OCI-LY1 (cell line): ENCODE results near the gene ABO.
"Not testable (repeated sequence)": the region's sequence is repeated elsewhere in the genome, so short reads cannot be mapped to it uniquely, and the experiment has no call there.

Experiments used
- H2AFZ ChIP-seq: fragments of 200-600 bp; sonication (generic), shearing (Covaris generic); 2 replicates; pipeline ENCODE4 v1.6.0; 2014; ENCODE audit warnings: antibody characterized with exemption, mild to moderate bottlenecking, low read length
- H3F3A ChIP-seq: fragments of 200-600 bp; sonication (generic), shearing (Covaris generic); 2 replicates; pipeline ENCODE4 v1.6.0; 2014; ENCODE audit warnings: mild to moderate bottlenecking, antibody characterized with exemption, low read length, moderate library complexity; ENCODE audit not compliant: insufficient read depth
- H3K27ac ChIP-seq: fragments of 200-600 bp; sonication (generic); 2 replicates; pipeline ENCODE4 v1.5.1; 2014; ENCODE audit warnings: low read length, mixed run types, mild to moderate bottlenecking, low read depth; ENCODE audit not compliant: poor library complexity, severe bottlenecking
- H3K27me3 ChIP-seq: fragments of 200-600 bp; sonication (generic); 2 replicates; pipeline ENCODE4 v1.6.0; 2014; ENCODE audit warnings: antibody characterized with exemption, mild to moderate bottlenecking, low read length, moderate library complexity; ENCODE audit not compliant: insufficient read depth
- H3K36me3 ChIP-seq: fragments of 200-600 bp; sonication (generic); 2 replicates; pipeline ENCODE4 v1.6.1; 2014; ENCODE audit warnings: mild to moderate bottlenecking, antibody characterized with exemption, low read length, moderate library complexity, mixed read lengths; ENCODE audit not compliant: insufficient read depth
- H3K4me1 ChIP-seq: fragments of 200-600 bp; sonication (generic); 2 replicates; pipeline ENCODE4 v1.5.1; 2014; ENCODE audit warnings: mild to moderate bottlenecking, low read length, moderate library complexity; ENCODE audit not compliant: insufficient read depth, severe bottlenecking
- H3K4me2 ChIP-seq: fragments of 200-600 bp; sonication (generic), shearing (Covaris generic); 2 replicates; pipeline ENCODE4 v1.6.1; 2014; ENCODE audit warnings: low read length
- H3K4me3 ChIP-seq: fragments of 200-600 bp; sonication (generic); 2 replicates; pipeline ENCODE4 v1.5.1; 2014; ENCODE audit warnings: low read length, low read depth, mild to moderate bottlenecking, mixed read lengths; ENCODE audit not compliant: poor library complexity, severe bottlenecking
- H3K79me2 ChIP-seq: fragments of 200-600 bp; shearing (Covaris generic); 2 replicates; pipeline ENCODE4 v1.6.1; 2016; ENCODE audit warnings: mixed run types, low read length, mixed read lengths; ENCODE audit not compliant: insufficient read depth
- H3K9ac ChIP-seq: fragments of 200-600 bp; sonication (generic), shearing (Covaris generic); 2 replicates; pipeline ENCODE4 v1.6.1; 2014; ENCODE audit warnings: mild to moderate bottlenecking, low read length, mixed read lengths
- H3K9me2 ChIP-seq: fragments of 200-600 bp; sonication (generic), shearing (Covaris generic); 2 replicates; pipeline ENCODE4 v1.6.1; 2014; ENCODE audit warnings: low read depth, mild to moderate bottlenecking, low read length, mixed read lengths
- H3K9me3 ChIP-seq: fragments of 200-600 bp; shearing (Covaris generic); 2 replicates; pipeline ENCODE4 v1.6.1; 2014; ENCODE audit warnings: low read length, mixed read lengths
- H4K20me1 ChIP-seq: fragments of 200-600 bp; sonication (generic), shearing (Covaris generic); 2 replicates; pipeline ENCODE4 v1.6.0; 2016; ENCODE audit warnings: mild to moderate bottlenecking, low read length; ENCODE audit not compliant: insufficient read depth
- CTCF ChIP-seq: fragments of 200-600 bp; sonication (generic), shearing (Covaris generic); IDR thresholded peaks from 2 replicates; pipeline ENCODE4 v1.5.1; 2017; ENCODE audit warnings: mild to moderate bottlenecking, antibody characterized with exemption, low read length, moderate library complexity, mixed read lengths
- EZH2 ChIP-seq: fragments of 200-600 bp; sonication (generic), shearing (Covaris generic); IDR thresholded peaks from 2 replicates; pipeline ENCODE4 v1.8.0; 2017; ENCODE audit warnings: borderline replicate concordance, mixed run types, mild to moderate bottlenecking, antibody characterized with exemption, low read length, moderate library complexity, mixed read lengths

The ABO gene

DNA sequence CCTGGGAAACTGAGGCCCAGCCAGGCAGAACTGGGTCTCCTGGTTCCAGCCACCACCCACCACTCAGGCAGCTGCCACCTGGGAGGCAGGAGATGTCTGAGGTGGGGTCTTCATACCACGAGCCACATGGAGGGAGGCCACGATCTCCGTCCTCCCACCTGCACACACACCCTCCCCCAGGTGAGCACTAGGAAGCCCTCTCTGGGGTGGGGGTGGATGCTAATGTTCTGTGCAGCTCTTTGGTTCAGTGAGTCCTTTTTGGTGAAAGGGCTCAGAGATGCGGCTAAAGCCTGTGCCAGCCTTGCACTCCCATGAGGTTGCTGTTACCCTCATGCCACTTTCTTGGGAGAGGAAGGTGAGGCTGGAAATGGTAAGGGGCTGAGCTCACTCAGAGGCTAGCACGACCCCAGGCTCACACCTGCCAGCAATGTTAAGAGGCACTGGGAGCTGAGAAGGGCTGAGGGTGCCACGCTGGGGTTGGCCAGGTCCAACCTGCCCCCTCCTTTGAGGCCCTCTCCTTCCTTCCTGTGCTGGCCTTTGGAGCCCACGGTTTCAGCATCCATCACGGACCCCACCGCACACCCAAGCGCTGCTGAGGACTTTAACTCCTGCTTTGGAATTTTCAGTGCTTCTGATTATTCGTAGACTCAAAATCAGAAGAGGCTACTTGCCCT is 39.3 kb downstream of the ABO start:
- no peak overlapping the region for H3K4me2 ChIP-seq
- no peaks in the 10 kb centered on the region for H3K4me1 ChIP-seq
- H3K79me2 ChIP-seq, result no peaks in the 10 kb centered on the region
- H3K27me3 ChIP-seq, result no peaks in the 10 kb centered on the region
- no peak overlapping the region for H3K9ac ChIP-seq
- H3K4me3 ChIP-seq, result no peak overlapping the region
- H4K20me1 ChIP-seq, result no peaks in the 10 kb centered on the region
- no peak overlapping the region for H3K27ac ChIP-seq
- TF ChIP-seq CTCF (no peak), EZH2 (no peak)
- H3K9me3 ChIP-seq, result no peaks in the 10 kb centered on the region
- no peaks in the 10 kb centered on the region for H3F3A ChIP-seq
- no peak overlapping the region for H2AFZ ChIP-seq
- no peaks in the 10 kb centered on the region for H3K9me2 ChIP-seq
- no peaks in the 10 kb centered on the region for H3K36me3 ChIP-seq

- H3F3A ChIP-seq, result no peaks in the 10 kb centered on the region
- H2AFZ ChIP-seq, result no peak overlapping the region
- H3K4me2 ChIP-seq, result no peak overlapping the region
- TF ChIP-seq CTCF (no peak), EZH2 (no peak)
- peaks cover 4% of the 10 kb centered on the region; the same call in 1 of the 2 replicates for H3K27me3 ChIP-seq
- H3K27ac ChIP-seq, result no peak overlapping the region
- no peaks in the 10 kb centered on the region for H3K36me3 ChIP-seq
- H3K9me2 ChIP-seq, result no peaks in the 10 kb centered on the region
- H3K9me3 ChIP-seq, result no peaks in the 10 kb centered on the region
- no peaks in the 10 kb centered on the region for H4K20me1 ChIP-seq
- H3K79me2 ChIP-seq, result no peaks in the 10 kb centered on the region
- H3K9ac ChIP-seq, result no peak overlapping the region
- no peak overlapping the region for H3K4me3 ChIP-seq
- no peaks in the 10 kb centered on the region for H3K4me1 ChIP-seq
Observed at GRCh38 chr9:133234577-133235322, 40.3 kb downstream of the ABO start.

DNA sequence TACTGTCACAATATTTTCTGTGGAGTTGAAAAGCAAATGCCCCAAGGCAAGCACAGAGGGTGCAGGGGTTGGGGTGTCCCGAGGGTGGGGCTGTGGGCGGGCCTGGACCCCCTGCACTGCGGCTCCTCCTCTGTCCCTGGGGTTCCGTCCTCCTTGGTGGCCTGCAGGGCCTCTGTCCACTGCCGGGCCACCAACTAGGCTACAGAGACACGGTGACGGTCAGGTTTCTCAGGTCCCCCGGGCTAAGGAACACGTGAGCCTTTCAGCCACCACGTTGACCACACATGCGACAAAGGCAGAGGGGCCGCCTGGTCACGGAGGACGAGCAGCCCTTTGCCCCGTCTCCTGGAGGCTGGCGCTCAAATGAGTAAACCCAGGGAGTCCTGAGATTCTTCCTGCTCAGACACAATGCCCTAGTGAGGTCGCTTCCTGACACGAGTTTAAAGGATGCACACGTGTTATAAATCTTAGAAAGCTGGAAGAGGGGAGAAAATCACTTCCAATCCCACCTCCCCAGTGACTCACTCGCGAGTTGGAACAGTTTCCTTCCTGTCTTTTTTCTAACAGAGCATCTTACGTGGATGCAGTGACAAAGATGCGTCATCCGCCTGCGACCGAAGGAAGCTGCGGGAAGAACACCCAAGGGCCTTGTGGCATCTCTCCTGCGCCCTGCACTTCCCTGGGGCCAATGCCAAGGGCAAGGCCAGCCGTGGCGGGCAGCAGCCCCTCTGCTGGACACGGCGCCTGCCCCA is 41.1 kb downstream of the ABO start:
- no peak overlapping the region for H3K4me3 ChIP-seq
- no peak overlapping the region for H3K4me2 ChIP-seq
- H3K4me1 ChIP-seq, result no peaks in the 10 kb centered on the region
- TF ChIP-seq EZH2, result no peak
- no peak for TF ChIP-seq CTCF
- H3K27me3 ChIP-seq, result peaks cover 4% of the 10 kb centered on the region; the same call in 1 of the 2 replicates
- no peaks in the 10 kb centered on the region for H3K9me2 ChIP-seq
- H3K9me3 ChIP-seq, result no peaks in the 10 kb centered on the region
- H4K20me1 ChIP-seq, result no peaks in the 10 kb centered on the region
- H3K27ac ChIP-seq, result no peak overlapping the region
- H3F3A ChIP-seq, result no peaks in the 10 kb centered on the region
- no peaks in the 10 kb centered on the region for H3K36me3 ChIP-seq
- H3K79me2 ChIP-seq, result no peaks in the 10 kb centered on the region
- no peak overlapping the region for H2AFZ ChIP-seq
- no peak overlapping the region for H3K9ac ChIP-seq

GRCh38 chr9:133231934-133232568 is 43.0 kb downstream of the ABO start:
- not testable (repeated sequence) for H3K79me2 ChIP-seq, H3K4me2 ChIP-seq, H2AFZ ChIP-seq, H3K4me3 ChIP-seq, H3K27ac ChIP-seq, H3K36me3 ChIP-seq, H4K20me1 ChIP-seq, H3K9me3 ChIP-seq, H3K4me1 ChIP-seq, H3F3A ChIP-seq, H3K9me2 ChIP-seq, H3K27me3 ChIP-seq, H3K9ac ChIP-seq

DNA sequence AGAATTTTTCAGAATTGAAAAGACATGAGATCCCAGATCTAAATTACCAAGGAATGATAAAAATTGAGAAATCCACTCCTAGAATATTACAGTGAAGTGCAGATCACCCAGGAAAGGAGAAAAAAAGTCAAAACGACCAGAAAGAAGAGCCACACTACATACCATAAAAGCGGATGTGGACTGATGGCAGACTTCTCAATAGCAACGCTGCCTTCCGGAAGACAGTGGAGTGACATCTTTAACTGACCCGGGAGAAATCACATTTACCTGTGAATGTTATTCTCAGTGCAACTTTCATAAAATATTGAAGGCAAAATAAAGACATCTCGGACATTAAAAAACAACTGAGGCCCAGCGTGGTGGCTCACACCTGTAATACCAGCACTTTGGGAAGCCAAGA is 44.5 kb downstream of the ABO start:
- not testable (repeated sequence) for H3K27ac ChIP-seq, H3K27me3 ChIP-seq, H3K4me2 ChIP-seq, H3K36me3 ChIP-seq, H3F3A ChIP-seq, H3K9me2 ChIP-seq, H3K9me3 ChIP-seq, H2AFZ ChIP-seq, H4K20me1 ChIP-seq, H3K9ac ChIP-seq, H3K4me3 ChIP-seq, H3K79me2 ChIP-seq, H3K4me1 ChIP-seq
